K562 treated with DMSO at 1 percent for 48 hours (cell line): ENCODE results near the gene CDHR2. TPM values are rescaled to one million over a fixed set of nuclear protein-coding genes. Genes with fewer than 3 reads are reported as not detected.

Experiments
- total RNA-seq: library from RNA; unstranded; fragments of 300-600 nt; gene quantifications from 2 replicates; pipeline ENCODE4 v1.2.3, GENCODE V29; 2022; ENCODE audit warnings: low replicate concordance; ENCODE audit errors: extremely low read depth

CDHR2 gene, protein sequence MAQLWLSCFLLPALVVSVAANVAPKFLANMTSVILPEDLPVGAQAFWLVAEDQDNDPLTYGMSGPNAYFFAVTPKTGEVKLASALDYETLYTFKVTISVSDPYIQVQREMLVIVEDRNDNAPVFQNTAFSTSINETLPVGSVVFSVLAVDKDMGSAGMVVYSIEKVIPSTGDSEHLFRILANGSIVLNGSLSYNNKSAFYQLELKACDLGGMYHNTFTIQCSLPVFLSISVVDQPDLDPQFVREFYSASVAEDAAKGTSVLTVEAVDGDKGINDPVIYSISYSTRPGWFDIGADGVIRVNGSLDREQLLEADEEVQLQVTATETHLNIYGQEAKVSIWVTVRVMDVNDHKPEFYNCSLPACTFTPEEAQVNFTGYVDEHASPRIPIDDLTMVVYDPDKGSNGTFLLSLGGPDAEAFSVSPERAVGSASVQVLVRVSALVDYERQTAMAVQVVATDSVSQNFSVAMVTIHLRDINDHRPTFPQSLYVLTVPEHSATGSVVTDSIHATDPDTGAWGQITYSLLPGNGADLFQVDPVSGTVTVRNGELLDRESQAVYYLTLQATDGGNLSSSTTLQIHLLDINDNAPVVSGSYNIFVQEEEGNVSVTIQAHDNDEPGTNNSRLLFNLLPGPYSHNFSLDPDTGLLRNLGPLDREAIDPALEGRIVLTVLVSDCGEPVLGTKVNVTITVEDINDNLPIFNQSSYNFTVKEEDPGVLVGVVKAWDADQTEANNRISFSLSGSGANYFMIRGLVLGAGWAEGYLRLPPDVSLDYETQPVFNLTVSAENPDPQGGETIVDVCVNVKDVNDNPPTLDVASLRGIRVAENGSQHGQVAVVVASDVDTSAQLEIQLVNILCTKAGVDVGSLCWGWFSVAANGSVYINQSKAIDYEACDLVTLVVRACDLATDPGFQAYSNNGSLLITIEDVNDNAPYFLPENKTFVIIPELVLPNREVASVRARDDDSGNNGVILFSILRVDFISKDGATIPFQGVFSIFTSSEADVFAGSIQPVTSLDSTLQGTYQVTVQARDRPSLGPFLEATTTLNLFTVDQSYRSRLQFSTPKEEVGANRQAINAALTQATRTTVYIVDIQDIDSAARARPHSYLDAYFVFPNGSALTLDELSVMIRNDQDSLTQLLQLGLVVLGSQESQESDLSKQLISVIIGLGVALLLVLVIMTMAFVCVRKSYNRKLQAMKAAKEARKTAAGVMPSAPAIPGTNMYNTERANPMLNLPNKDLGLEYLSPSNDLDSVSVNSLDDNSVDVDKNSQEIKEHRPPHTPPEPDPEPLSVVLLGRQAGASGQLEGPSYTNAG (N-terminal part only)
- total RNA-seq = not detected in 2 replicates

DNA sequence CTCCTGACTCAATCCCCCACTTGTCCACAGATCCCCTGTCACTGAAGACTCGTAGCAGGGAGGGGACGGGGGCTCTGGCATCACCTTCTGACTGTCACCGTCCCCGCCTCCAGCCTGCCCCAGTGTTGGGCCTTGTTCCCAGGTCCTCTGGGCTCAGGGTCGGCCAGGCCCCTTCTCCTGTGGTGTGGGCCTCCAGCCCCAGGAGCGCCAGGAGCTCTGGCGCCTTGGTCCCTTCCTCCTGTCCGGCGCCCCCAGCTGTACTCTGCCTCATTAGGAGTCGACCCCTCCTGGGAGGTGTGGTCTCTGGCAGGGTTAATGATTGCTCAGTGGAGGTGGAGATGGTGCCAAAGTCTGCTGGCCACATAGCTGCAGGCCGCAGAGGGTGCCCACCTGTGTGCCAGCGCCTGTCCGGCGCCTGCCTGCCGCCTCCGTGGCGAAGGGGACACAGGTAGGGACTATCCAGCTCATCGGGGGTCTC lies at the start of gene CDHR2:
Gene CDHR2 (plus strand): TSS at position 376 of the 478 bp plus-strand sequence. CDS start 16,011 bp downstream, outside the sequence.

DNA sequence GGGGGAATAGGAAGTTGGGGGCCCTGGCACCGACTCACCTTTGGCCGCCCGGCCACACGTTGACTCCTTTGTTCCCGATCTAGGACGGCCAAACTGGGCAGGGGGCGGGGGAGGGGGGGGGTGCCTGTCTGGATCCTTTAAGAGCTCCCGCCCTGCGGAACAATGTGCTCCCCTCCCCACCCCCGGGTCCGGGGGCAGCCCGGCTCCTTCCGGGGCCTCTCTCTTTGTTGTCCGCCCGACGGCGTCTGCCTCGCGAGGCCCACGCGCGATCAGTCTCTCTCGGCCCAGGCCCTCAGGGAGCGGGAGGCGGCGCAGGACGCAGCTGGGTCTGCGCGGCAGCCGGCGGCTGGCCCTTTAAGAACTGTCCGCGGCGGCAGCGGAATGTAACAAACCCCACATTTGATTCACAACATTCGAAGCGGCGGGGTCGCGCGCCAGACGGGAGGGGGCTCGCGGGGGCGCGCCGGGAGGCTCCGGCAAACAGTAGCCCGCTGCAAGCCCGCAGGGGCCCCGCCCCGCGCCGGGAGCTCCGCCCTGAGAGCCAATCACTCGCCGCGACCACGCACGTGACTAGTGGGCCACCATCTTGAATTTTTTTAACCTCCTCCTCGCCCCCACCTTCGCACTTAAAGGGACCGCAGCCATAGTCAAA lies 12.1 kb upstream of the CDHR2 start, which contains the start of gene RNF44:
Gene RNF44 (minus strand): TSS at position 501 of the 652 bp plus-strand sequence. CDS start 4,930 bp downstream, outside the sequence.

GRCh38 chr5:176609724-176610434 lies 60.7 kb downstream of the CDHR2 start, which contains the start of gene GPRIN1:
TSS of gene GPRIN1 (minus strand) at chr5:176610156. CDS start at chr5:176599834, 10,322 bp downstream.

DNA sequence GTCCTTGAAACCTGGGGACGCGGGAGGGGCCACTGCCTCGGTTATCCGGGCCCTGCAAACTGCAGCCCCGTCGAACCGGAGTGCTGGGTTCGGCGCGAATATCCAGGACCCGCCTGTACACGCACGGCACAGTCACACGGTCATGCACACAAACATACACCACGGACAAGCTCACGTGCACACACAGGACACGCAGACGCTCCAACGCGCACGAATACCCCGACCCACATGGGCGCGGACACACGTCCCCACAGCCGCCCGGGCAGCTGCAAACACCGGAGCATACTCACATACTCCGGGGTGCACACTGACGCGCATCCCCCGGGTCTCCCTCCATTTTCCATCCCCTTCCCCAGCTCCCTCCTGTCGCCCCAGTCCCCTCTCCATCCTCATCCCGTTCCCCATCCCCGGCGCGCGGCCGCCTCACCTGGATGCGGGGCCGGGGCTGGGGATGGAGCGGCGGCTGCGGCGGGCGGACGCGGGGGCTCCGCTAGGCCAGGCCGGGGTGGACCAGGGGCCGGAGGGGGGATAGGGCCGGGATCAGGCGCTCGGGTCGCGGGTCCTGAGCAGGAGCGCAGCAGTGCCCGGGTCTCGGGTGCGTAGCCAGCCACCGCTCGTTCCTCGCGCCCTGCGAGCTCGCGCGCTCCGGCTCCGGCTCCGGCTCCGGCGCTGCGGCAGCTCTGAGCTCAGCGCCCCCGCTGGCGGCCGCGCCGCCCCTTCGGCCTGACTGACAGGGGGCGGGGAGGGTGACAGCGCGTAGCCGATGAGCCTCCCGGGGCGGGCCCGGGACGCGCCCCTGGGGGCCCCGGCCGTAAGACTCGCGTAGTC lies 80.9 kb downstream of the CDHR2 start, which contains the start of the genes EIF4E1B and SNCB:
Gene EIF4E1B (plus strand): TSS at position 823 of the 828 bp plus-strand sequence. CDS start 12,113 bp downstream, outside the sequence.
Gene SNCB (minus strand): TSS at position 682 of the 828 bp plus-strand sequence. CDS start 880 bp downstream, outside the sequence.

Other genes starting within 250 kb of the CDHR2 start
- 141 TPM in 1 of 2 replicates, not detected in the other for gene KIAA1191, start 187.6 kb upstream of the CDHR2 start, total RNA-seq
- gene ARL10, start 183.9 kb upstream of the CDHR2 start, total RNA-seq = not detected in 2 replicates
- gene NOP16, start 160.7 kb upstream of the CDHR2 start, total RNA-seq = not detected in 2 replicates
- not detected in 2 replicates for gene HIGD2A, start 160.6 kb upstream of the CDHR2 start, total RNA-seq
- not detected in 2 replicates for gene CLTB, start 132.8 kb upstream of the CDHR2 start, total RNA-seq
- gene FAF2, start 101.0 kb upstream of the CDHR2 start, total RNA-seq = not detected in 2 replicates
- gene RNF44, start 11.9 kb upstream of the CDHR2 start, total RNA-seq = not detected in 2 replicates
- not detected in 2 replicates for gene GPRIN1, start 60.8 kb downstream of the CDHR2 start, total RNA-seq
- gene SNCB, start 81.2 kb downstream of the CDHR2 start, total RNA-seq = not detected in 2 replicates
- not detected in 2 replicates for gene EIF4E1B, start 81.3 kb downstream of the CDHR2 start, total RNA-seq
- gene TSPAN17, start 98.1 kb downstream of the CDHR2 start, total RNA-seq = 164 TPM in 1 of 2 replicates, not detected in the other